Testis (tissue), 3 donors: ENCODE data around the gene TRIOBP. TPM values are rescaled to one million over a fixed set of nuclear protein-coding genes. Genes with fewer than 3 reads are reported as not detected.

Experiments used
- DNase-seq: peaks from one replicate; pipeline ENCODE4 v3.0.0-alpha.2; 2019
- H3K27ac ChIP-seq, 2 donors: fragments of 200-600 bp; sonication (generic); one replicate each; pipeline ENCODE4 v1.5.1; 2019
- H3K27me3 ChIP-seq: fragments of 200-600 bp; sonication (generic); one replicate; pipeline ENCODE4 v1.5.1; 2019
- H3K36me3 ChIP-seq: fragments of 200-600 bp; sonication (generic); one replicate; pipeline ENCODE4 v1.5.1; 2017; ENCODE audit warnings: low read depth; ENCODE audit errors: missing control alignments
- H3K4me1 ChIP-seq: fragments of 200-600 bp; sonication (generic); one replicate; pipeline ENCODE4 v1.5.1; 2019
- H3K4me3 ChIP-seq, 2 donors: fragments of 200-600 bp; sonication (generic); one replicate each; pipeline ENCODE4 v1.5.1; 2017 to 2019
- H3K9me3 ChIP-seq: fragments of 200-600 bp; sonication (generic); one replicate; pipeline ENCODE4 v1.5.1; 2017
- CTCF ChIP-seq, 3 experiments: fragments of 450-650 bp in 2 of 3; fragments of 200-600 bp in 1 of 3; sonication (generic) in 1 of 3; IDR thresholded peaks; one replicate each; pipeline ENCODE4 v1.5.1; 2016 to 2019; ENCODE audit warnings: antibody characterized with exemption in 3 of 3, mild to moderate bottlenecking in 2 of 3, moderate library complexity in 1 of 3
- POLR2A ChIP-seq: fragments of 450-650 bp; IDR thresholded peaks from one replicate; pipeline ENCODE4 v1.6.1; 2017; ENCODE audit warnings: antibody characterized with exemption, mild to moderate bottlenecking, moderate library complexity
- WGBS, 2 donors: methylation state at CpG; one replicate each; pipeline ENCODE4 v1.1.5; 2018; 5-methylcytosine and 5-hydroxymethylcytosine counted together
- intact Hi-C: fragments of 100-400 bp; cut with DNase I; formaldehyde crosslinking; loops from one replicate; pipeline ENCODE4 v1.15.1; 2023; ENCODE audit warnings: low total_unique reads
- polyA plus RNA-seq: library from polyadenylated mRNA; stranded (reverse); fragments of 350-450 nt; fragmentation: Illumina TruSeq; extraction: RNeasy Lipid Tissue Mini Kit (QIAGEN cat#74804); gene quantifications from one replicate; pipeline ENCODE4 v1.2.3, GENCODE V29; 2014; ENCODE audit warnings: low read depth, low replicate concordance; ENCODE audit not compliant: insufficient read depth
- total RNA-seq, 2 donors: library from RNA; depleted of rRNA; stranded (reverse); fragments of >200 nt; gene quantifications; one replicate each; pipeline ENCODE4 v1.2.3, GENCODE V29; 2016

The TRIOBP gene
- total and polyA plus RNA-seq, 3 donors from 2014 or later: 52.9 to 80.2 (median 74.0) TPM

- no peak overlapping the region for H3K27ac ChIP-seq
- 80 to 88% methylated on average over 3 of the region's 3 CpGs for WGBS, 2 donors
- H3K9me3 ChIP-seq: no peaks in the 10 kb centered on the region
- DNase-seq: no peak
- H3K27me3 ChIP-seq: no peaks in the 10 kb centered on the region
- no peaks in the 10 kb centered on the region for H3K36me3 ChIP-seq
- no peaks in the 10 kb centered on the region for H3K4me1 ChIP-seq
- H3K4me3 ChIP-seq: no peak overlapping the region
- intact Hi-C loops: no loop called here
- TF ChIP-seq CTCF (IDR thresholded peaks at IDR 0.05): no peak
- no peak for TF ChIP-seq POLR2A
Observed at GRCh38 chr22:37704645-37705044, 7.8 kb downstream of the TRIOBP start.

GRCh38 chr22:37705205-37705604 lies 8.4 kb downstream of the TRIOBP start:
- 96 to 98% methylated on average over 3 of the region's 3 CpGs for WGBS, 2 donors
- Histone ChIP-seq H3K27me3 (no peaks in the 10 kb centered on the region), H3K9me3 (no peaks in the 10 kb centered on the region), H3K4me1 (no peaks in the 10 kb centered on the region), H3K4me3 (no peak overlapping the region), H3K27ac (no peak overlapping the region), H3K36me3 (no peaks in the 10 kb centered on the region)
- intact Hi-C loops: no loop called here
- DNase-seq: no peak
- TF ChIP-seq POLR2A (no peak), CTCF (IDR thresholded peaks at IDR 0.05) (no peak)

- 91 to 94% methylated on average over 19 to 25 of the region's 25 CpGs for WGBS, 2 donors
- intact Hi-C loops: no loop called here
- Histone ChIP-seq H3K27me3 (no peaks in the 10 kb centered on the region), H3K4me3 (no peak overlapping the region), H3K9me3 (no peaks in the 10 kb centered on the region), H3K36me3 (no peaks in the 10 kb centered on the region), H3K4me1 (no peaks in the 10 kb centered on the region), H3K27ac (no peak overlapping the region)
- DNase-seq: no peak
- no peak for TF ChIP-seq CTCF (IDR thresholded peaks at IDR 0.05)
- TF ChIP-seq POLR2A: no peak
Observed at GRCh38 chr22:37708580-37709444, 12.0 kb downstream of the TRIOBP start.

GRCh38 chr22:37709445-37709765 lies 12.6 kb downstream of the TRIOBP start:
- Histone ChIP-seq H3K36me3 (no peaks in the 10 kb centered on the region), H3K27me3 (no peaks in the 10 kb centered on the region), H3K27ac (no peak overlapping the region), H3K4me1 (no peaks in the 10 kb centered on the region), H3K4me3 (no peak overlapping the region), H3K9me3 (no peaks in the 10 kb centered on the region)
- intact Hi-C loops: no loop called here
- no peak for DNase-seq
- TF ChIP-seq POLR2A (no peak), CTCF (IDR thresholded peaks at IDR 0.05) (no peak)
- WGBS, 2 donors: 91 to 94% methylated on average over 8 to 11 of the region's 15 CpGs

GRCh38 chr22:37710675-37711074 lies 13.8 kb downstream of the TRIOBP start:
- no peaks in the 10 kb centered on the region for H3K9me3 ChIP-seq
- WGBS, 2 donors: 90 to 100% methylated on average over 3 of the region's 3 CpGs
- TF ChIP-seq POLR2A (no peak), CTCF (IDR thresholded peaks at IDR 0.05) (no peak)
- H3K4me1 ChIP-seq: no peaks in the 10 kb centered on the region
- DNase-seq: no peak
- H3K36me3 ChIP-seq: no peaks in the 10 kb centered on the region
- H3K27me3 ChIP-seq: no peaks in the 10 kb centered on the region
- H3K27ac ChIP-seq: no peak overlapping the region
- intact Hi-C loops: no loop called here
- H3K4me3 ChIP-seq: no peak overlapping the region
